Effector CD4-positive, alpha-beta T cell (primary cell): Measurements from ENCODE around the gene TAF5.
A peak's percentile ranks its signal among the peaks of the same experiment; 100 is the strongest.
"Not testable (repeated sequence)": the region's sequence is repeated elsewhere in the genome, so short reads cannot be mapped to it uniquely, and the experiment has no call there.

ENCODE experiments used
- DNase-seq: peaks from one replicate; pipeline ENCODE4 v3.0.0-alpha.2; 2020

The TAF5 gene

GRCh38 chr10:103415581-103415980 is 47.8 kb downstream of the TAF5 start:
- DNase-seq: no peak

DNA sequence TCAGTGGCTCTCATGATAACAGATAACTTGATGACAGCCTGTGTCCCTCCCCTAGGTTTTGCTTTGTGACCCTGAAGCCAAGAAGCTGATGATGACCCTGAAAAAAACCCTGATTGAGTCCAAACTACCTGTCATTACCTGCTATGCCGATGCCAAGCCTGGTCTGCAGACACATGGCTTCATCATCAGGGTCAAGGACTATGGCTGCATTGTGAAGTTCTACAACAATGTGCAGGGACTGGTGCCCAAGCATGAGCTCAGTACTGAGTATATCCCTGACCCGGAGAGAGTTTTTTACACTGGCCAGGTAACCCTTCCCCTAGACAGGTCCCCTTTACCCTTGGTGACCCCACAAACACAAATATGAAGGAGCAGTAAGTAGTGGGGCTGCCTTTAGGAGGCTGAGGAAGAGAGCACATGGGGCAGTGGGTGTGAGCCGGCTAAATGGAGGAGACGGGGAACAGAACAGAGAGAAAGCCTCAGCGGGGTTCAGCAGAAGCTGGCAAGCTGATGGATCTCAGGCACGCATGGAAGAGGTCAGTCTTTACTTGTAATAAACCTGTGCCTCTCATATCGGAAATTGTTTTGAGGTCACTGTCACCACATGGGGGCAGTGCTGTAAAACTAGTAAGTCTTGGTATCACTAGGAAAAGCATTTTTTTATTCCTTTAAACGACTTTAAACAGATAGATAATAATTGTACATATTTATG is 48.8 kb downstream of the TAF5 start:
- peak; percentile 57 for DNase-seq

DNA sequence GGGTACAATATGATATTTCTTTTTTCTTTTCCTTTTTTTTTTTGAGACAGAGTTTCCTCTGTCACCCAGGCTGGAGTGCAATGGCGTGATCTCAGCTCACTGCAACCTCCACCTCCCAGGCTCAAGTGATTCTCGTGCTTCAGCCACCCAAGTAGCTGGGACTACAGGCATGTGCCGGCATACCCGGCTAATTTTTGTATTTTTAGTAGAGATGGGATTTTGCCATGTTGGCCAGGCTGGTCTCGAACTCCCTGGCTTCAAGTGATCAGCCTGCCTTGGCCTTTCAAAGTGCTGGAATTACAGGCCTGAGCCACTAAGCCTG is 49.3 kb downstream of the TAF5 start:
- not testable (repeated sequence) for DNase-seq

- DNase-seq: no peak
Observed at GRCh38 chr10:103417601-103418000, 49.8 kb downstream of the TAF5 start.

- DNase-seq: no peak
Observed at GRCh38 chr10:103419101-103419500, 51.3 kb downstream of the TAF5 start.

GRCh38 chr10:103423748-103424147 is 56.0 kb downstream of the TAF5 start:
- no peak for DNase-seq

- DNase-seq: no peak
Observed at GRCh38 chr10:103427866-103428265, 60.1 kb downstream of the TAF5 start.

DNA sequence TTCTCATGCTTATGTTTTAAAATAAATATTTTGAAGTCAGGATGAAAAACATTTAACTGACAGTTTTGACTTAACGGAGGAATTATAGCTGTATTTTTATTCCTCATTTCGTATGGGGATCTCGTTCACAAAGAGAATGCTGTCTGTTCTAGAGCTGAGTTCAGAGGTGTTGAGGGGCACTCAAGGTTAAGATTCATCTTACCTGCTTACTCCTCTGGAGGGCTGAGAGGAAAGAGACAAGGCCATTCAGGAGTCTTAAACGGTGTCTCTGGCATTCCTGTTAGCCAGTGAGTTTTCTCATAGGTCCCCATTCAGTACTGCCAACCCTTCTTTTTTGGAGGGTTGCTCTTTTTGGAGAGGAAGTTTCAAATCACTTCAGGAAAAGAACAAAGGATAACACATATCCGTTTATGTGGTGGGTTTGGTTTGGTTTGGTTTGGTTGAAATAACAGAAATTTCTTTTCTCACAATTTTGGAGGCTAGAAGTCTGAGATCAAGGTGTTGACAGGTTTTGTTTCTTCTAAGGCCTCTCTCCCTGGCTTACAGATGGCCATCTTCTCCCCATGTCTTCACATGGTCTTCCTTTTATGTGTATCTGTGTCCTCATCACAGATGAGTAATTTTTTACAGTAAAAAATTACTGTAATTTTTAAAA is 61.3 kb downstream of the TAF5 start:
- DNase-seq: no peak

- no peak for DNase-seq
Observed at GRCh38 chr10:103429647-103430046, 61.9 kb downstream of the TAF5 start.

GRCh38 chr10:103431902-103432301 is 64.1 kb downstream of the TAF5 start:
- DNase-seq: no peak

- DNase-seq: no peak
Observed at GRCh38 chr10:103433858-103434257, 66.1 kb downstream of the TAF5 start.
